Measurements from ENCODE around the gene XRCC3. TPM values are rescaled to one million over a fixed set of nuclear protein-coding genes. Genes with fewer than 3 reads are reported as not detected.

Gene XRCC3
- total and polyA plus RNA-seq, 7 experiments from 2014 or later: 5.1 to 38.9 (median 10.2) TPM

GRCh38 chr14:103696466-103697071, 18.7 kb downstream of the XRCC3 start:
- DNase-seq: no peak
- Histone ChIP-seq H3K36me3 (ENCODE audit: control insufficient read depth in 2 of 3, insufficient read depth in 3 of 3, low read length in 3 of 3) (peaks cover 0 to 71% (median 7%) of the 10 kb centered on the region in 3 experiments), H3K4me1 (ENCODE audit: control insufficient read depth in 2 of 2, insufficient read depth in 2 of 2, low read length in 2 of 2) (no peaks in the 10 kb centered on the region), H3K27me3 (ENCODE audit: control insufficient read depth in 2 of 2, insufficient read depth in 2 of 2, low read length in 2 of 2) (no peaks in the 10 kb centered on the region), H3K9me3 (ENCODE audit: control insufficient read depth in 2 of 3, low read length in 3 of 3) (no peaks in the 10 kb centered on the region), H3K4me3 (ENCODE audit: low read length) (no peak overlapping the region), H3K27ac (ENCODE audit: low read depth, low read length) (no peak overlapping the region)
- Mint-ChIP-seq H3K36me3 (peaks cover 0 to 21% (median 0%) of the 10 kb centered on the region in 5 donors), H3K27ac (peak overlapping the region in 4 of 9 donors; percentile 22 to 66 (median 62)), H3K27me3 (no peaks in the 10 kb centered on the region), H3K4me1 (peaks cover 0 to 11% (median 4%) of the 10 kb centered on the region in 7 donors), H3K9me3 (no peaks in the 10 kb centered on the region), H3K4me3 (no peak overlapping the region)
- ChIA-PET POLR2A (interaction anchor here (1.0 kb wide), 1 partner anchor 10 kb away, joined by 3 read pairs; no protein-coding TSS in a partner anchor), CTCF (no interaction called here)
- ATAC-seq: no peak
- intact Hi-C loops (cut with micrococcal nuclease): no loop called here

GRCh38 chr14:103696070-103696402, 19.2 kb downstream of the XRCC3 start:
- H3K9me3 ChIP-seq (ENCODE audit: control insufficient read depth in 2 of 3, low read length in 3 of 3): no peaks in the 10 kb centered on the region
- peaks cover 0 to 11% (median 4%) of the 10 kb centered on the region in 7 donors for H3K4me1 Mint-ChIP-seq
- H3K36me3 ChIP-seq (ENCODE audit: control insufficient read depth in 2 of 3, insufficient read depth in 3 of 3, low read length in 3 of 3): peaks cover 0 to 66% (median 7%) of the 10 kb centered on the region in 3 experiments
- no peak overlapping the region for H3K4me3 ChIP-seq (ENCODE audit: low read length)
- peaks cover 0 to 21% (median 0%) of the 10 kb centered on the region in 5 donors for H3K36me3 Mint-ChIP-seq
- H3K27me3 ChIP-seq (ENCODE audit: control insufficient read depth in 2 of 2, insufficient read depth in 2 of 2, low read length in 2 of 2): no peaks in the 10 kb centered on the region
- ChIA-PET CTCF (no interaction called here), POLR2A (interaction anchor here (1.0 kb wide), 1 partner anchor 9 kb away, joined by 3 read pairs; no protein-coding TSS in a partner anchor)
- no peak overlapping the region for H3K4me3 Mint-ChIP-seq
- DNase-seq (no peak), ATAC-seq (no peak)
- H3K27ac Mint-ChIP-seq: peak overlapping the region in 4 of 9 donors; percentile 28 to 65 (median 46)
- no peaks in the 10 kb centered on the region for H3K9me3 Mint-ChIP-seq
- intact Hi-C loops (cut with micrococcal nuclease): no loop called here
- no peak overlapping the region for H3K27ac ChIP-seq (ENCODE audit: low read depth, low read length)
- no peaks in the 10 kb centered on the region for H3K4me1 ChIP-seq (ENCODE audit: control insufficient read depth in 2 of 2, insufficient read depth in 2 of 2, low read length in 2 of 2)
- H3K27me3 Mint-ChIP-seq: no peaks in the 10 kb centered on the region

- Mint-ChIP-seq H3K36me3 (peaks cover 0 to 21% (median 0%) of the 10 kb centered on the region in 5 donors), H3K27ac (peak overlapping the region in 7 of 9 donors; percentile 8 to 79 (median 52)), H3K9me3 (no peaks in the 10 kb centered on the region), H3K27me3 (no peaks in the 10 kb centered on the region), H3K4me3 (no peak overlapping the region), H3K4me1 (peaks cover 0 to 11% (median 4%) of the 10 kb centered on the region in 7 donors)
- ChIA-PET POLR2A (interaction anchor here (1.0 kb wide), 1 partner anchor 8 kb away, joined by 3 read pairs; no protein-coding TSS in a partner anchor), CTCF (no interaction called here)
- H3K4me1 ChIP-seq (ENCODE audit: control insufficient read depth in 2 of 2, insufficient read depth in 2 of 2, low read length in 2 of 2): no peaks in the 10 kb centered on the region
- H3K27me3 ChIP-seq (ENCODE audit: control insufficient read depth in 2 of 2, insufficient read depth in 2 of 2, low read length in 2 of 2): no peaks in the 10 kb centered on the region
- H3K27ac ChIP-seq (ENCODE audit: low read depth, low read length): no peak overlapping the region
- no peaks in the 10 kb centered on the region for H3K9me3 ChIP-seq (ENCODE audit: control insufficient read depth in 2 of 3, low read length in 3 of 3)
- intact Hi-C loops (cut with micrococcal nuclease): no loop called here
- H3K4me3 ChIP-seq (ENCODE audit: low read length): no peak overlapping the region
- no peak for DNase-seq
- ATAC-seq: no peak
- peaks cover 0 to 66% (median 7%) of the 10 kb centered on the region in 3 experiments for H3K36me3 ChIP-seq (ENCODE audit: control insufficient read depth in 2 of 3, insufficient read depth in 3 of 3, low read length in 3 of 3)
Observed at GRCh38 chr14:103695296-103696069, 19.8 kb downstream of the XRCC3 start.

DNA sequence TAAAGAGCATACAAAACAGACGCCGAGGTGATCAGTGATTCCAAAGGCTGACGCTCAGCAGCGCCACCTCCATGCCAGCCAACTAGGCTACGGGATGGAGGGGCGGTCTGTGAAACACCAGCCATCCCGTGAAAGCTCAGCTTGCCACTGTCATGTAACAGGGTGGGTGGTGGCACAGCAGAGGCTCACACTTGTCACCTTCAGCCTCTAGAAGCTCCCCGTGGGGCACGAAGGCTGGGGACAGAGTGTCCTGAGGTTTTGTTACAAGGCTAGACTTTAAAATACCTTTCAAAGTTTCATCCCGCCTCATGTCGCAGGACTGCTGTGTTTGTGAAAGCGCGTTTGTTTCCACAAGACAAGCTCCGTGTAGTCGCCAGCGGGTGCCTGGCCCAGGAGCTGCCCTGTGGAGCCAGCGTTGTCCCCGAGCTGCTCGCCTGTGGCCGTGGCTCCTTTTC, 20.7 kb downstream of the XRCC3 start:
- Histone ChIP-seq H3K4me1 (ENCODE audit: control insufficient read depth in 2 of 2, insufficient read depth in 2 of 2, low read length in 2 of 2) (no peaks in the 10 kb centered on the region), H3K9me3 (ENCODE audit: control insufficient read depth in 2 of 3, low read length in 3 of 3) (no peaks in the 10 kb centered on the region), H3K36me3 (ENCODE audit: control insufficient read depth in 2 of 3, insufficient read depth in 3 of 3, low read length in 3 of 3) (peaks cover 0 to 65% (median 7%) of the 10 kb centered on the region in 3 experiments), H3K27me3 (ENCODE audit: control insufficient read depth in 2 of 2, insufficient read depth in 2 of 2, low read length in 2 of 2) (no peaks in the 10 kb centered on the region), H3K27ac (ENCODE audit: low read depth, low read length) (no peak overlapping the region), H3K4me3 (ENCODE audit: low read length) (no peak overlapping the region)
- ChIA-PET CTCF (no interaction called here), POLR2A (no interaction called here)
- peaks cover under 1 to 14% (median 4%) of the 10 kb centered on the region in 7 donors for H3K4me1 Mint-ChIP-seq
- no peak overlapping the region for H3K4me3 Mint-ChIP-seq
- no peaks in the 10 kb centered on the region for H3K9me3 Mint-ChIP-seq
- no peak for ATAC-seq
- H3K27me3 Mint-ChIP-seq: no peaks in the 10 kb centered on the region
- no peak overlapping the region for H3K27ac Mint-ChIP-seq
- peaks cover 0 to 22% (median 0%) of the 10 kb centered on the region in 5 donors for H3K36me3 Mint-ChIP-seq
- intact Hi-C loops (cut with micrococcal nuclease): no loop called here
- DNase-seq: no peak

DNA sequence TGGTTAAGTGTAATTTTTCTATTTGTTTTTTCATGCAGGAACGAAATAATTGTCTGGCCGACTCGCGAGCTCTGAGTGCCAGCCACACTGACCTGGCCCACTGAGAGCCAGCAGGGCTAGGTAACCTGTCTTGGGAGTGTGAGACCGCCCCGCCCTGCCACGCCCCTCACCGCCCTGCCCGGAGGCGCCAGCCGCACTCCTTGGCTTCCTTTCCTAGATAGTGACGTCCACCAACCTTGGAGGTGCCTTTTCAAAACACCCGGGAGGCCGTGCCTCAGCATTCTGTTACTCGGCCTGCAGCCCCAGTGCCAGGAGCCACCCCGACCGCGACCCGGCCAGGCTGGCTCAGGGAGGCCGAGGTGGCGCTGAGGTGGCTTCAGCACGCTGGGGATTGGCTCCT, 21.7 kb downstream of the XRCC3 start:
- H3K4me1 ChIP-seq (ENCODE audit: control insufficient read depth in 2 of 2, insufficient read depth in 2 of 2, low read length in 2 of 2): no peaks in the 10 kb centered on the region
- ATAC-seq (no peak), DNase-seq (no peak)
- no peaks in the 10 kb centered on the region for H3K27me3 Mint-ChIP-seq
- no peaks in the 10 kb centered on the region for H3K27me3 ChIP-seq (ENCODE audit: control insufficient read depth in 2 of 2, insufficient read depth in 2 of 2, low read length in 2 of 2)
- no peak overlapping the region for H3K4me3 ChIP-seq (ENCODE audit: low read length)
- no peak overlapping the region for H3K27ac ChIP-seq (ENCODE audit: low read depth, low read length)
- peaks cover 0 to 67% (median 7%) of the 10 kb centered on the region in 3 experiments for H3K36me3 ChIP-seq (ENCODE audit: control insufficient read depth in 2 of 3, insufficient read depth in 3 of 3, low read length in 3 of 3)
- peaks cover 3 to 14% (median 4%) of the 10 kb centered on the region in 7 donors for H3K4me1 Mint-ChIP-seq
- no peak overlapping the region for H3K4me3 Mint-ChIP-seq
- peaks cover 0 to 28% (median 0%) of the 10 kb centered on the region in 5 donors for H3K36me3 Mint-ChIP-seq
- ChIA-PET POLR2A (no interaction called here), CTCF (no interaction called here)
- H3K9me3 Mint-ChIP-seq: no peaks in the 10 kb centered on the region
- intact Hi-C loops (cut with micrococcal nuclease): no loop called here
- H3K9me3 ChIP-seq (ENCODE audit: control insufficient read depth in 2 of 3, low read length in 3 of 3): no peaks in the 10 kb centered on the region
- H3K27ac Mint-ChIP-seq: no peak overlapping the region

DNA sequence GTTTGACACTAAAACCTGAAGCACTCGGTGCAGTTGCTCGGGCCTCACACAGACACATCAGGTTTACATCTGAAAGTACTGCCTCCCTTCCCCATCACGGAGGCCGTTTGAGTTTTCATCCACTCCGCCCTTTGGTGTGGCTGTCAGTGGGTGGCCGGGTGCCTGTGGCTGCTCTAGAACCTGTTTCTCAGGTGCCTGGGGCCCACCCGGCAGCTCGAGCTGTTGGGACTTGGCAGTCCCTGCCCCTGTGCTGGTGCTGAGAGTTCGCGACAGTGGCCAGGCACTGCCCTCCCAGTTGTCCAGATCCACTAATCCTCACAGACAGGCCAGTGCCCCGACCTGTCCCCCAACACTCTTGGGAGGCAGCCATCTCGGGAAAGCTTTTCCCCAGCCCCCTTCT, 22.4 kb downstream of the XRCC3 start:
- Histone ChIP-seq H3K4me1 (ENCODE audit: control insufficient read depth in 2 of 2, insufficient read depth in 2 of 2, low read length in 2 of 2) (no peaks in the 10 kb centered on the region), H3K27me3 (ENCODE audit: control insufficient read depth in 2 of 2, insufficient read depth in 2 of 2, low read length in 2 of 2) (no peaks in the 10 kb centered on the region), H3K4me3 (ENCODE audit: low read length) (no peak overlapping the region), H3K9me3 (ENCODE audit: control insufficient read depth in 2 of 3, low read length in 3 of 3) (no peaks in the 10 kb centered on the region), H3K27ac (ENCODE audit: low read depth, low read length) (no peak overlapping the region), H3K36me3 (ENCODE audit: control insufficient read depth in 2 of 3, insufficient read depth in 3 of 3, low read length in 3 of 3) (peaks cover 0 to 64% (median 7%) of the 10 kb centered on the region in 3 experiments)
- peaks cover 3 to 14% (median 4%) of the 10 kb centered on the region in 7 donors for H3K4me1 Mint-ChIP-seq
- H3K9me3 Mint-ChIP-seq: no peaks in the 10 kb centered on the region
- intact Hi-C loops (cut with micrococcal nuclease): no loop called here
- no peak overlapping the region for H3K27ac Mint-ChIP-seq
- no peak overlapping the region for H3K4me3 Mint-ChIP-seq
- ChIA-PET POLR2A (no interaction called here), CTCF (no interaction called here)
- no peak for DNase-seq
- no peak for ATAC-seq
- H3K36me3 Mint-ChIP-seq: peaks cover 0 to 30% (median 0%) of the 10 kb centered on the region in 5 donors
- no peaks in the 10 kb centered on the region for H3K27me3 Mint-ChIP-seq
